HG02763 (cell line): Measurements from ENCODE around the gene KCNQ5.
A peak's percentile ranks its signal among the peaks of the same experiment; 100 is the strongest.

Source experiments
- ATAC-seq: cut with Tn5 transposase; IDR thresholded peaks from one replicate; pipeline ENCODE4 v1.9.1; 2021; ENCODE audit warnings: mild to moderate bottlenecking, moderate library complexity; ENCODE audit not compliant: unreplicated experiment

KCNQ5 gene

DNA sequence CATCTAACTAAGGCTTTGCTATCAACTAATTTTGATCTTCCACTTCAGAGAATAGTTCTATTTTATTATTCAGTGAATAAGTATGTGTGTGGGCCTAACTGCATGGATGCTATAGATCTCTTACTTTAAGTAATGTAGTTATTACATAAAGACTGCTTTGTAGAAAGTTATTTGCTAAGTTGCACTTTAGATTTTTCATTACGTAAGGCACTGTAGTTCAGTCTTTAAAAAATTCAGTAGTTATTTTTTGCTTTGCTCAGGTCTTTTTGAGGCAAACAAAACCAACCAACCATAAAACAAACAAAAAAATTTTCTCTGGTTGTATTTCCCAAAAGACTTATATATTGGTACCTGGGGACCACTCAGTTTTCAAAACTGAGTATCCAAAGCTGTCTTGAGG is 53.0 kb downstream of the KCNQ5 start:
- no peak for ATAC-seq

DNA sequence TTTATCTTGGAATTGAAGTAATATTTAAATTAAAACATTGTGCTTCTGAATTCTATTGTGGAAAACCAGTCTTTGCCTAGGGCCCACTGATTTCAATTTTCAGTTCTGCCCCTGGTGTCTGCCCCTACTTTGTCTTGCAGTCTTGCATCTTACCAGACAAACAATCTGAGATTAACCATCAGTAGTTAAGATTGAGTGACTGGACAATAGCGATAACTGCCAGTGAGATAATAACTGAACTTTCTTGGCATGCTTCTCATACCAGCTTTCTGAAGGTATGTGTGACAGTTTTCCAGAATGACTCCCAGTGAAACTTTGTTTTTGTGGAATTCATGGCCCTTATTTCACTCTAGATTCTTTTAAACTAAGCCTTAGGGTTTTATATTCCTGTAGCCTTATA is 53.5 kb downstream of the KCNQ5 start:
- no peak for ATAC-seq

- no peak for ATAC-seq
Observed at GRCh38 chr6:72676995-72677394, 55.1 kb downstream of the KCNQ5 start.

- no peak for ATAC-seq
Observed at GRCh38 chr6:72677740-72678139, 55.9 kb downstream of the KCNQ5 start.

- ATAC-seq: peak; percentile 81
Observed at GRCh38 chr6:72683797-72684196, 61.9 kb downstream of the KCNQ5 start.

GRCh38 chr6:72689107-72689954 is 67.5 kb downstream of the KCNQ5 start:
- peak; percentile 92 for ATAC-seq

- ATAC-seq: no peak
Observed at GRCh38 chr6:72691249-72691648, 69.4 kb downstream of the KCNQ5 start.

DNA sequence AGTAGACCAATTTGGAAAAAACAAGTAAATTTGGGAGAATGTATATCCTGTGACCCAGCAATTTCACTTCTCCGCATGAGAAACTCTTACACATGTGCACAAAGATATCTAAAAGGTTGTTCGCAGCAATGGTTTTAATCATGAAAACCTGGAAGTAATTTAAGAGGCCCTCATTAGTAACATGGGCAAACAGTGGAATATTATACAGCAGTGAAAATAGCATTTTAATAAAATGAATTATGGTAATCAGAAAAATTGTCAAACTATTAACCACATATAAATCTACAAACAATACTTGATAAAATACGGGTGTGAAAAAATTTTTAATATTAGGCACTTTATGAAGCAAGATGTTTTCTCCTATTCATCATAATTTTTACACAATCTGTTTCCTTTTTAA is 74.2 kb downstream of the KCNQ5 start:
- no peak for ATAC-seq

- ATAC-seq: no peak
Observed at GRCh38 chr6:72699159-72699558, 77.3 kb downstream of the KCNQ5 start.

DNA sequence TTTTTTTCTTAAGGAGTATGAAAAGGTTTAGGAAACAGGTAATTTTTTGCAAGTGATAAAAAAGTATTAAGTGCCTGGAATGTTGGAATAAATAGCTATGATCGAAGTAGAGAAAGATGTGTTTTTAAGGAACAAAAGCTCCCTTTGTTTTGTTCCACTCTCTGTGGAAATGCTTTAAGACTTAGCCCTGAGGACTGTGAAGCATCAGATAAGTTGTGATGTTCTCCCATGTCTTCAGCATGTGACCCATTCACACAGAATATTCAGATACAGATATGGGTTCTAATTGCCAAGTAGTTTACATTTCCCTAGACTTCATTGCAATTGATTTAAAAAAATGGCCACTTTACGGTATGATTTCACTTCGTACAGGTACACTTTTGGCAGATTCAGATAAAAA is 80.6 kb downstream of the KCNQ5 start:
- ATAC-seq: no peak

GRCh38 chr6:72703093-72703492 is 81.2 kb downstream of the KCNQ5 start:
- no peak for ATAC-seq

DNA sequence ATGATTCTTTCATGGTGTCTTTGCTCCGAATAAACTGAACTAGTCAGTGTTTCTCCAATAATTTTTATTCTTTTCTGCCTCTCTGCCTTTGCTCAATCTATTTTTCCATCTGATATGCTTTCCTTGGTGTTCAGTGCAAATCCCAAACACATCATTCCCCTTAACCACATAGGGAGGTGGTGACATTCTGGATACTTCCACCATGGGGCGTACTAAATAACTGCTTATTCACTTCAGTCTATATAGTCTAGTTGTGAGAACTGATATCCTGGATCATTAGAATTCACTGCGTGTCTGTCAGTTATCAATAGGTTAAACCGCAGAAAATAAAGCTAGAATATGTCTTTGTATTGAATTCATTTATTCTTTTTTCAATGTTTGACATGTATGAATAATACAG is 83.1 kb downstream of the KCNQ5 start:
- ATAC-seq: no peak

- ATAC-seq: no peak
Observed at GRCh38 chr6:72709431-72709830, 87.6 kb downstream of the KCNQ5 start.

DNA sequence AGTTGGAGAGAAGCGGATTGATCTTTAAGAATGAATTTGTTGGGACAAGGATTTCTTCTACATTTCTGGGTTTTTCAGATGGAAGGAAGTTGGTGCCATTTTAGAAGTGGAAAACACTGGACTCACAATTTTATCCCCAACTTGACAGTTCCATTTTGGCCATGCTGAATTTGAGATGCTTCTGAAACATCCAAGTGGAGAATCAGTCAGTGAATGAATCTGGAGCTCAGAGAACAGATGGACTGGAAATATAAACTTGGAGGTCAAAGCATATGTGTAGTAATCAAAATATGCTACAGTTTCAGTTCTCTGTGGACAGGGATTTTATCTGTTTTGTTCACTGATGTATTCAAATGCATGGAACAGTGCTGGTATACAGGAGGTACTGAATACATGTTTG is 89.9 kb downstream of the KCNQ5 start:
- no peak for ATAC-seq

DNA sequence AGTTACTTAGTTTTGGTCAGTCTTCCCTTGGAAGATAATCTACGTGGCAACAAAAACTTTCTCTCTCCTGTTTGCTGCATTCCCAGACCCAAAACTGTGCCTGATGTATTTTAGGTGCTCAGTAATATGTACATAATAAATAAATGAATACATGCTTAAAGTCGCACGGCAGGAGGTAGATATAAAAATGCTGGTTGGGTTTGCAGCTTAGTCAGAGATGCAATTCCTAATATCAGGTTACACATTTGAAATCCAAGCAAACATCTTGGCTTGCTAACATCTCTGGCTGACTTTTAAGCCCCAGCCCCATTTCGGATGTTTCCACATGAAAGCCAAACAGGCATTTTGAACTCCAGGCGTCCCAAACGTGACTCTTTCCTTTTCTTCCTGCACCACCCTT is 91.0 kb downstream of the KCNQ5 start:
- ATAC-seq: no peak

DNA sequence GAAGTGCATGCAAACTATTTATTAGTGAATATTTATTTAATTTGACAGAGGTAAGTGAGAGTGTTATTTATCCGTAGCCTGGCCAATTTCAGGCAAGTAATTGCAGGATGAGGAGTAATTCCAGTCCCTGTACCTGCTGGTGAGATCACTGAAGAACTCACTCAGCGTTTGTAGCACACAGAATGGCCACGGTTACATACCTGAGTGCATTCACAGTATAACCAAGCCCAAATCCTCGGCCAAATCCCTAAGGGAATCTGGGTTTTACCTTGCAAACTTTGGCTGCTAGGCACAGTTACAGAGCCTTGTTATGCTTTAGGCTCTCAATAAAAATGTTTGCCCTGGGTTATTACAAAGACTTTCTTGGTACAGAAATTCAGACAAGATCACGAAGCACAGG is 93.3 kb downstream of the KCNQ5 start:
- ATAC-seq: no peak

DNA sequence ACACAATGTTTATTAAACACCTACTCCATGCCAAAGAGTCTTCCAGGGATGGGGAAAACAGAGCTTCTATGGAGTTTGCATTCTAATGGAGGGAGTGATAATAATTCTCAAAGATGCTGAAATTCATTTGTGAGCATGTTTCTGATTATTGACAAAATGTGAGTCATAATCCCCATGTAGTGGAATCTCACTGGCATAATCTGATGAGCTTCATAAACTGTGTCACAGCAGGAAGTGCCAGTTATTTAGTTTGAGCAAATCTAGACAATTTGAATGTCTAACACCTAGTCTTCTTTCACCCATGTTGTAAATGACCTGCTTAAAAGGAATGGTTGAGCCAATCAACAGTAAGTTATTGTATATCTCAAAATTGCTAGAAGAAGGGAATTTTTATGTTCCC is 95.1 kb downstream of the KCNQ5 start:
- ATAC-seq: no peak

DNA sequence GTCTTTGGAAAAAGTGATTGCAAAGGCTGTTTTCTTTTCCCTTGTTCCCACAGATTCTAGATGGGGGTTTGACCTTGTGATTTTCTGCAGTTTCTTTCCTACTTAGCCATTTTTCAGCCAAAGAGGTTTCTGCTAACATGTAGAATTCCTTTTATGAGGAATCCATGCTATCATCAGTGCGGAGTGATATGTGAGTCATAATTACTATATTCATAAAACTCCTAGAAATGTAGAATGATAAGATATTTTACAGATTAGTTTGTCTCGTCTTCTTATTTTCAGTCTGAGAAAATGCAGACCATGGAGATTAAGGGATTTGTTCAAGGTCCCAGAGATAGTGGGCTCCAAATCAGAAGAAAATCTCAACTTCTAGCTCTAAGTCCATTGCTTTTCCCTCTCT is 98.6 kb downstream of the KCNQ5 start:
- no peak for ATAC-seq

DNA sequence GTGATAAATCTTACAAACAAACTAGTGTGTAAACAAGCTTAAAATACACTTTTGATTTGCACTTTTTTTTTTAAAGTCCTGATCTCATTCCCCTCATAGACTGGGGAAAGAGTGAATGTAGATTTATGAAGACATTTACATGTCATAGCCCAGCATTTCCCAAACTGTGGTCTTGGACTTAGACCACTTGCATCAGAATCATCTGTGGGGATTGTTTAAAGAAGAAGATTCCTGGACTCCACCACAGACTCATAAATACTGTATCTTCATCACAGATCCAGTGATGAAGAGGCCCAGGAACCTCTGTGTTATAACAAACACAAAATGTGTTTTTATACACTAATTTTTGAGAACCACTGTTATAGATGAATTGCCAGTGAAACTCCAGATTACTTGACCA is 99.5 kb downstream of the KCNQ5 start:
- no peak for ATAC-seq

DNA sequence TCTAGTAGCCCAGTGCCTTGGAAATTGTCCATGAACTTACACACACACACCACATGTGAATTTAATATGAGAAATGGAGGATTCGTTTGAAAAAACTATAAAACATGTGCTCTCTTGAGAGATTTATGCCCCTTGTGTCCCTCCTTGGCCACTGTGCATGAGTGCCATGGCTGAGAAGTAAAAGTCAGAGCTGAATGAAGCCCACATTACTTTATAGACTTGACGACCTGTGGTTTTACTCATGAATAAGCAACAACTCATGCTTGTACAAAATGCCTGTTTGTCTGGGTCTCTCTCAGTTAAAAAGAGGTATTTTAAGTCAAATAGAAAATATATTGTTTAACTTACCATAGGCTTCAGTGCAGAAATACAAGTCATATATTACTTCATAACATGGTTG is 102.7 kb downstream of the KCNQ5 start:
- ATAC-seq: peak; percentile 77

DNA sequence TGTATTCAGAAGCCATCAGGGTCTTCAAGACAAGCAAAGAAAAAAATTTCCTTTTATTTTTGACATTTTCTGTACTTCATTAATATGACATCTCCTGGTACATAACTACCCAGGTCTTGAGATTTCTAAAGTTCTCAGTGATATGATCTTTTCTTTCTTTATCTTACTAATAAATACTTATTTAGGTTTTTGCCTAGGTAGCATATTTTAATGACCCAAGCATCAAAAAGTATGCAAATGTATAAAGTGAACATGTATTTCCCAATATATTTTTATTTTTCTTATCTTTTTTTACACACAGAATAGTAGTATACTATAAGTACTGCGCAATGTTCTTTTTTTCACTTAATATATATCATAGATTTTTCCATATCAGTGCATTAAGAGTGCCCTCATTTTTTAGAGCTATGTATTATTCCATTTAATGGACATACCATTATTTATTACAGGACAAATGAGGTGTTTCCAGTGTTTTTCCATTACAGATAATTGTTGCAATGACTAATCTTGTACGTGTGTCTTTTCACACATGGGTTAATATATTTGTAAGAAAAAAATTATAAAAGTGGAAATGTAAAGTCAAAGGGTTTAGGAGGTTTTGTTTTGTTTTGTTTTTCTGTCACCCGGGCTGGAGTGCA is 107.0 kb downstream of the KCNQ5 start:
- ATAC-seq: no peak

GRCh38 chr6:72733045-72733444 is 111.2 kb downstream of the KCNQ5 start:
- no peak for ATAC-seq

GRCh38 chr6:72738091-72738490 is 116.2 kb downstream of the KCNQ5 start:
- no peak for ATAC-seq
